Gastrocnemius medialis (tissue), 4 donors: ENCODE results near the gene DCPS.
"Not testable (repeated sequence)": the region's sequence is repeated elsewhere in the genome, so short reads cannot be mapped to it uniquely, and the experiment has no call there.

ENCODE experiments used
- CTCF ChIP-seq, 5 experiments: fragments of 450-650 bp in 3 of 5; fragments of 200-600 bp in 2 of 5; sonication (generic) in 2 of 5; IDR thresholded peaks in 4 of 5; conservative IDR thresholded peaks in 1 of 5; 1 replicate in 4 of 5; 2 replicates in 1 of 5; pipeline ENCODE4 v1.5.1; 2016 to 2019; ENCODE audit warnings: antibody characterized with exemption in 5 of 5, mild to moderate bottlenecking in 3 of 5, moderate library complexity in 3 of 5
- POLR2A ChIP-seq, 2 donors: fragments of 450-650 bp; IDR thresholded peaks; one replicate each; pipeline ENCODE4 v1.6.1; 2017; ENCODE audit warnings: antibody characterized with exemption in 2 of 2, mild to moderate bottlenecking in 2 of 2, moderate library complexity in 2 of 2

GRCh38 chr11:126346946-126347345, 43.1 kb downstream of the DCPS start:
- not testable (repeated sequence) for TF ChIP-seq CTCF (IDR thresholded peaks at IDR 0.05 in 4 of 5, conservative IDR thresholded peaks at IDR 0.05 in 1 of 5); POLR2A (IDR thresholded peaks at IDR 0.05)
